HG03520 (cell line): Measurements from ENCODE around the gene GPC6.

Experiments
- ATAC-seq: cut with Tn5 transposase; IDR thresholded peaks from one replicate; pipeline ENCODE4 v1.9.1; 2021; ENCODE audit warnings: mild to moderate bottlenecking, moderate library complexity; ENCODE audit not compliant: unreplicated experiment

GPC6 gene

GRCh38 chr13:94416454-94417080, 1190.0 kb downstream of the GPC6 start:
- no peak for ATAC-seq

- no peak for ATAC-seq
Measured at GRCh38 chr13:94417294-94417693, 1190.7 kb downstream of the GPC6 start.

DNA sequence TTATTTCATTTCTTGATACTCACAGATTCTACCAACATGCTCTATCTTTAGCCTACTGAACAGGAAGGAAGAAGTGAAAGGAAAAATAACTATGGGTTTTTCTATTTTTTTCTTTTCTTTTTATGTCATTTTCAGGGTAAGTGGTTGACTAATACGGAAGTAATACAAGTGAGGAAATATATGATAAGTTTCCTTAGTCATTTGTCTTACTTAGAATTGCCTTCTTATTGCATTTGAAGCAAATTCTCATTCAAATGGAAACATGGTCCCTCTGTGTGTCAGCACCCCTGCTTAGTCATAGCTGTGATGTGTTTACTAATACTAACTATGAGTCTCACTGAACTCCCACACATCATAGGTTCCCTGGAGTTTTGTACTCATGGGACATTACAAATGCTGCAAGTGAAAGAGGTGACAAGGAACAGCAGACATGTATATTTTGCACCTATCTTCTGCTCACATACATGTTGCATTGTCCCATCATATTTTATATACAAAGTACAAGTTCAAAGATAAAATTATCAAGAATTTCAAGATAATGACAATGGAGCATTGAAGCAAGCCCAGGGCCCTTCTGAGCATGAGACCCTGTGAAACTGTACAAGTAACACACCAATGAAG, 1192.8 kb downstream of the GPC6 start:
- ATAC-seq, result peak; percentile 77

- ATAC-seq, result no peak
Measured at GRCh38 chr13:94419925-94420305, 1193.3 kb downstream of the GPC6 start.

- no peak for ATAC-seq
Measured at GRCh38 chr13:94427313-94427953, 1200.8 kb downstream of the GPC6 start.

DNA sequence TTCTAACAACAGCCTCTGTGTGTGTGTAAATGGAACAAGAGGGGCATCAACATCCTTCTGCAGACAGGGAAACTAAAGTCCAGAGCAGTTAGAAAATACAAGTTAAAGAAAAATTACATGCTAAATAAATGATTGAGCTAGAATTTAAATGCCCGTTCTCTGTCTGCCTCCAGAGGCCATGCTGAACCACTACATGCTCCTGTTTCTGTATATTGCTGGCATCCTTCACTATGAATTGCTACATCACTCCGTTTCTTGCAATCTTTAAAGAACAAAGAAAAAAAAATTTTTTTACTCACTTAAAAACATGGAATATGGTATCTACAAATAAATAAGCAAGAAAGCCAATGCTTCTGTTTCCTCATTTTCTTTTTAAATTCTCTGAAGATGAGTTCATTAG, 1205.0 kb downstream of the GPC6 start:
- no peak for ATAC-seq

DNA sequence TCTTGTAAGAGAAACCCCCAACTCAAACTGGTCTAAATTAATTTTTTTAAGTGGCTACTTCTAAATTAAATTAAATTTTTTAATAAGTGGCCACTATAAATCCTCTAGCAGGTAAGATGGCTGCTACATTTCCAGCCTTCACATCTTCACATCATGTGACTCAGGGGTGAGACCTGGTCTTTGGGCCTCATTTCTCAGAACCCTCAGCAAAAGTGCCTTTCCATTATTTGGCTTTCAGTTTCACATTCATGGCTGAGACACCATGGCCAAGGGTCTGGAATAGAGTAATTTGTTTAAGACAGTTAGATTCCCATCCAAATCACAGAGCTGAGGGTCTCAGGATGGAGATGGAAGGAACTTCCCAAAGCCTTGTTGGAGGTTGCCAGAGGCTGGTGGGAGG, 1205.4 kb downstream of the GPC6 start:
- ATAC-seq, result no peak

DNA sequence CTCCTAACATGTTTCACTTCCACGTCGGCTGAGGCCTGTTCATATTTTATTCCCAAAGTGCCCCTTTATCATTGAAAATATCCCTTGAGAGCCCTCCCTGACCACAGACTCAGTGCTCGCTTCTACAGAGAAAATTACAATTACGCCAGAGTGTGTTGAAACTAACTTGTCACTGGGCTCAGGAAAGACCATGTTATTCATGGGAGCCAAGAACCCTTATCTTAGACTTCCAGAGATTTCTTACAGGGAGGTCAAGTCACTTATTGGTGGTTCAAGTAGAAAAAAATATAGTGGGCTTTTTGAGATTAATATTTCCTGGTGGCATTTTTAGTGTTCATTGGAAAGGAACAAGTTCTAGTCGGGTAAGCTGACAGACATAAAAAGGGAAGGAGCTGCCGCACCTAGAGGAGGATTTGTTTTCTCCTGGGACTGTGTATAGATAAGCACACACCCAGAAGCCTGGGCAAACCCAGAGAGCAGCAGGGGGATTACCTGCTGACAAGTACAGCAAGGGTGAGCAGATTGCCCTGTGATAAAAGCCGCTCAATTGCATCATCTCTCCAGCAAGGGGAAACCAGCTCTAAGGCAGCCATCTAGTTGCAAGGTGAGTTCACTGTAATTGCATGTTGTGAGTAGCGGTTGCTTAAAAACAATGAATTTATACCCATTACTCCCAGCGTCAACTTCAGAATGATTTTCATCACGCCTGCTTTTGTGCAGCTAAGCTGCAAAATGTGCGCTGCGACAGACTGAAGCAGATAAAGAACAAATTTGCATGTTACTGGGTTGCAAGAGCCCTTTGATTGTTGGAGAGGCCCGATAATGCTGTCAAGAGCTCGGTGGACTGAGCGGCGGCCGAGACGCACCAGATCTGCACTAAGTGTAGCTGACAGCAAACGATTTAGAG, 1206.7 kb downstream of the GPC6 start:
- peak; percentile 55 for ATAC-seq

DNA sequence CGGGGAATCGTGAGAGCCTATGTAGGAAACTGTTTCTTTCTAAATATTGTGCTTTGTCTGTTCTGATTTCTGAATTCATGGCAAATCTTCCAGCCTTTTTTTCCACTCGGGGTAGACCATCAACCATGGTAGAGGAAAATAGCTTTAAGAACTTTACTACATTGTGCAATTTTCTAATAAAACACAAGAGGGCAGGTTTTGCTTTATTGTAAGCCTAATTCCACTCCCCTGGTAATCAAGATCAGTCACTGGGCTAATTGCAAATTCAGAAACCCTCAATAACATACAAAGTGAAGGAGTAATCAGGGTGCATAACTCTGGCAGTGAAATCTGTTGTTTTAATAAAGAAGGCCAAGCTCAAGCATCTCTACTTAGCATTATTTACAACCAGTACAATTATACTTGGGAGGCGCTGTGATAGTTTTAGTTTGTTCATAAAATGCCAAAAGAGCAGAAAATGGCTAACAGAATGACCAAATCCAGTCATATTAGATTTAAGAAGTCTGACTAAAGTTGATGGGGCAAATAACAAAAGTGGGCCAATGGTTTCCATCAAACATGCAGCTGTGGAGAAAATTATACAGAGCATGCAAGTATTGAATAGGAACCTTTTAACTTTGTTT, 1209.1 kb downstream of the GPC6 start:
- ATAC-seq, result peak; percentile 63

GRCh38 chr13:94444826-94445225, 1218.2 kb downstream of the GPC6 start:
- ATAC-seq, result no peak

GRCh38 chr13:94454334-94454733, 1227.7 kb downstream of the GPC6 start:
- no peak for ATAC-seq

GRCh38 chr13:94454906-94455305, 1228.3 kb downstream of the GPC6 start:
- no peak for ATAC-seq

DNA sequence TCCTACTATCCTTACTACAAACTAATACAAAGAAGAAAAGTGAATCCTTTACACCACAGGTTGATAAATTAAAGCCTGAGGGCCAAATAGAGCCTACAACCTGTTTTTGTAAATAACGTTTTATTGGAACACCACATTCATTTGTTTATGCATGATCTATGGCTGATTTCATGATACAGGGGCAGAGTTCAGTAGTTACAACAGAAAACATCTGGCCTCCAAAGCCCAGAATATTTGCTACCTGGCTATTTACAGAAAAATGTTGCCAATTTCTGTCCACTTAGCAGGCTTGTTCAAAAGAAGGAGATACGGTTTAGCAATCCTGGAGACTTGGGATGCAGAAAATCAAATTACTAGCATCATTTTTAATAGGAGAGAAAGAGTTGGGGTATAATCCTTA, 1228.8 kb downstream of the GPC6 start:
- ATAC-seq, result no peak
